HepG2 (cell line): ENCODE measurements around the gene UPF3B. TPM values are rescaled to one million over a fixed set of nuclear protein-coding genes. Genes with fewer than 3 reads are reported as not detected.
A peak's percentile ranks its signal among the peaks of the same experiment; 100 is the strongest.

ENCODE experiments used
- CREBL2 ChIP-seq: sonication (generic); formaldehyde crosslinking; IDR thresholded peaks from 2 replicates; pipeline ENCODE4 v1.8.1; 2023; ENCODE audit warnings: missing genetic modification reagents, mild to moderate bottlenecking, borderline replicate concordance
- ETV5 ChIP-seq: IDR thresholded peaks from 2 replicates; pipeline ENCODE4 v1.6.1; 2018; ENCODE audit warnings: missing biosample characterization, missing genetic modification reagents, inconsistent platforms, borderline replicate concordance
- FOXK2 ChIP-seq: fragments of 450-650 bp; IDR thresholded peaks from 2 replicates; pipeline ENCODE4 v1.6.1; 2016
- HDAC1 ChIP-seq: sonication (generic); formaldehyde crosslinking; IDR thresholded peaks from 2 replicates; pipeline ENCODE4 v1.5.1; 2020; ENCODE audit warnings: mild to moderate bottlenecking, missing genetic modification reagents
- HNF1B ChIP-seq: sonication (generic); formaldehyde crosslinking; IDR thresholded peaks from 2 replicates; pipeline ENCODE4 v1.5.1; 2020; ENCODE audit warnings: mild to moderate bottlenecking, moderate library complexity, missing genetic modification reagents
- HNF4A ChIP-seq: sonication (generic); formaldehyde crosslinking; IDR thresholded peaks from 2 replicates; pipeline ENCODE4 v1.4.0; 2020; ENCODE audit warnings: missing genetic modification reagents
- MTF2 ChIP-seq: sonication (generic); formaldehyde crosslinking; IDR thresholded peaks from 2 replicates; pipeline ENCODE4 v1.5.0; 2020; ENCODE audit warnings: missing genetic modification reagents, borderline replicate concordance
- NFE2L1 ChIP-seq: sonication (generic); formaldehyde crosslinking; IDR thresholded peaks from 2 replicates; pipeline ENCODE4 v1.4.0; 2020; ENCODE audit warnings: missing genetic modification reagents, mild to moderate bottlenecking, borderline replicate concordance
- NFYC ChIP-seq: IDR thresholded peaks from 2 replicates; pipeline ENCODE4 v1.6.1; 2016; ENCODE audit warnings: missing genetic modification reagents, missing compliant biosample characterization
- PAXIP1 ChIP-seq: sonication (generic); formaldehyde crosslinking; conservative IDR thresholded peaks from 2 replicates; pipeline ENCODE4 v1.4.0; 2020; ENCODE audit warnings: mild to moderate bottlenecking, missing genetic modification reagents, moderate library complexity
- PRDM4 ChIP-seq: sonication (generic); formaldehyde crosslinking; IDR thresholded peaks from 2 replicates; pipeline ENCODE4 v1.9.0; 2021; ENCODE audit warnings: missing genetic modification reagents, borderline replicate concordance
- RAD51 ChIP-seq: fragments of 450-650 bp; IDR thresholded peaks from 2 replicates; pipeline ENCODE4 v1.6.1; 2016; ENCODE audit warnings: borderline replicate concordance
- SCMH1 ChIP-seq: sonication (generic); formaldehyde crosslinking; IDR thresholded peaks from 2 replicates; pipeline ENCODE4 v1.9.0; 2021; ENCODE audit warnings: missing genetic modification reagents, mild to moderate bottlenecking, borderline replicate concordance
- SMAD1 ChIP-seq: sonication (generic); formaldehyde crosslinking; IDR thresholded peaks from 2 replicates; pipeline ENCODE4 v1.4.0; 2020; ENCODE audit warnings: missing genetic modification reagents, low read depth, mild to moderate bottlenecking, borderline replicate concordance
- SRF ChIP-seq: IDR thresholded peaks from 2 replicates; pipeline ENCODE4 v1.6.1; 2011; ENCODE audit warnings: mild to moderate bottlenecking, low read depth, low read length, moderate library complexity
- SYNCRIP ChIP-seq: fragments of 200-400 bp; formaldehyde crosslinking; IDR thresholded peaks from 2 replicates; pipeline ENCODE4 v1.6.1; 2018; ENCODE audit warnings: mild to moderate bottlenecking, low read depth, low read length; ENCODE audit not compliant: insufficient read depth
- ZBTB1 ChIP-seq: sonication (generic); formaldehyde crosslinking; IDR thresholded peaks from 2 replicates; pipeline ENCODE4 v1.4.0; 2020; ENCODE audit warnings: missing genetic modification reagents, borderline replicate concordance
- ZNF468 ChIP-seq: sonication (generic); formaldehyde crosslinking; IDR thresholded peaks from 2 replicates; pipeline ENCODE4 v1.8.0; 2022; ENCODE audit warnings: mild to moderate bottlenecking, moderate library complexity, missing genetic modification reagents
- ZNF556 ChIP-seq: sonication (generic); formaldehyde crosslinking; IDR thresholded peaks from 2 replicates; pipeline ENCODE4 v1.4.0; 2020; ENCODE audit warnings: mild to moderate bottlenecking, missing genetic modification reagents, borderline replicate concordance
- ZNF614 ChIP-seq: IDR thresholded peaks from 2 replicates; pipeline ENCODE4 v1.6.1; 2018; ENCODE audit warnings: missing biosample characterization, missing genetic modification reagents, inconsistent platforms, borderline replicate concordance
- polyA plus RNA-seq, 8 experiments: library from polyadenylated mRNA; depleted of rRNA in 3 of 8; stranded (reverse) in 7 of 8; unstranded in 1 of 8; fragments of >200 nt; fragmentation: Illumina TruSeq in 4 of 8; extraction: Trizol in 4 of 8; gene quantifications; 2 replicates each; pipeline versions ENCODE4 v1.2.1 to v1.2.3, GENCODE V29; 2011 to 2016; ENCODE audit warnings: low read depth in 4 of 8, missing spikeins in 1 of 8, mixed read lengths in 1 of 8; ENCODE audit not compliant: insufficient read depth in 1 of 8
- total RNA-seq, 5 experiments: library from RNA; depleted of rRNA; stranded (reverse); fragments of >200 nt; fragmentation: Illumina TruSeq; extraction: Trizol; gene quantifications; 2 replicates each; pipeline ENCODE4 v1.2.3, GENCODE V29; 2016; ENCODE audit warnings: low read depth in 1 of 5
- TF ChIP-seq, protein P1 (sequence below): sonication (generic); formaldehyde crosslinking; IDR thresholded peaks from 2 replicates; pipeline ENCODE4 v1.4.0; 2020; ENCODE audit warnings: missing genetic modification reagents
- TF ChIP-seq, protein P2 (sequence below): sonication (generic); formaldehyde crosslinking; IDR thresholded peaks from 2 replicates; pipeline ENCODE4 v1.4.0; 2020; ENCODE audit warnings: mild to moderate bottlenecking, missing genetic modification reagents

Gene UPF3B
- total and polyA plus RNA-seq, 2 of the 13 experiments (the other 11 are each of a cell fraction or from before 2014, with no cell fraction given) = 5.2 to 7.2 TPM

GRCh38 chrX:119826399-119826959, 26.3 kb downstream of the UPF3B start (continued):
- TF ChIP-seq PAXIP1 (CRISPR knock-in tag) (peak; percentile 61), CREBL2 (CRISPR knock-in tag) (no peak), SRF (no peak), MTF2 (CRISPR knock-in tag) (no peak), NFE2L1 (CRISPR knock-in tag) (no peak), SYNCRIP (no peak), ZNF556 (CRISPR knock-in tag) (no peak), SCMH1 (CRISPR knock-in tag) (no peak), RAD51 (no peak), FOXK2 (0 out of 2 replicates have a peak, but pooled peaks have one; percentile 4), HNF1B (CRISPR knock-in tag) (no peak), HDAC1 (no peak), ETV5 (CRISPR knock-in tag) (peak; percentile 60; the same call in 1 of the 2 replicates), NFYC (no peak), PRDM4 (no peak), ZNF468 (CRISPR knock-in tag) (no peak), HNF4A (CRISPR knock-in tag) (peak; percentile 40; the same call in 1 of the 2 replicates), ZBTB1 (no peak), SMAD1 (no peak), ZNF614 (no peak)
- TF ChIP-seq, protein P1, sequence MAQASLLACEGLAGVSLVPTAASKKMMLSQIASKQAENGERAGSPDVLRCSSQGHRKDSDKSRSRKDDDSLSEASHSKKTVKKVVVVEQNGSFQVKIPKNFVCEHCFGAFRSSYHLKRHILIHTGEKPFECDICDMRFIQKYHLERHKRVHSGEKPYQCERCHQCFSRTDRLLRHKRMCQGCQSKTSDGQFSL (CRISPR knock-in tag) = no peak
- TF ChIP-seq, protein P2, sequence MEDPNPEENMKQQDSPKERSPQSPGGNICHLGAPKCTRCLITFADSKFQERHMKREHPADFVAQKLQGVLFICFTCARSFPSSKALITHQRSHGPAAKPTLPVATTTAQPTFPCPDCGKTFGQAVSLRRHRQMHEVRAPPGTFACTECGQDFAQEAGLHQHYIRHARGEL (CRISPR knock-in tag) = no peak
